ENCODE results near the gene MCF2L.

GRCh38 chr13:113065406-113066141, 96.6 kb downstream of the MCF2L start:
- TF ChIP-seq CTCF (conservative IDR thresholded peaks at IDR 0.05; ENCODE audit: low read depth in 2 of 2): no peak
- no peak for TF ChIP-seq EZH2 (IDR thresholded peaks at IDR 0.05; ENCODE audit: low read depth, unreplicated experiment)
- TF ChIP-seq NANOG (IDR thresholded peaks at IDR 0.05; ENCODE audit: borderline replicate concordance): no peak
- no peak for TF ChIP-seq POLR2AphosphoS5 (IDR thresholded peaks at IDR 0.05; ENCODE audit: low read depth)
- TF ChIP-seq ZNF331 (CRISPR knock-in tag; IDR thresholded peaks at IDR 0.05; ENCODE audit: low read depth): no peak
